HEK293 (cell line): ENCODE measurements around the gene COPS4.

Source experiments
- CTCF ChIP-seq: fragments of 450-650 bp; formaldehyde crosslinking; IDR thresholded peaks from 2 replicates; pipeline ENCODE4 v1.5.1; 2016; ENCODE audit warnings: missing biosample characterization, missing genetic modification characterization
- ZNF274 ChIP-seq, 2 experiments: fragments of 200-500 bp in 1 of 2; fragments of 450-650 bp in 1 of 2; sonication (Bioruptor generic) in 1 of 2; formaldehyde crosslinking in 1 of 2; IDR thresholded peaks; 2 replicates each; pipeline versions ENCODE4 v1.5.1 to v1.6.1; 2014 to 2016; ENCODE audit warnings: borderline replicate concordance in 1 of 2, inconsistent platforms in 1 of 2, low read length in 1 of 2, missing biosample characterization in 1 of 2, missing genetic modification characterization in 1 of 2
- TF ChIP-seq, protein P1 (sequence below): sonication (generic); formaldehyde crosslinking; IDR thresholded peaks from 2 replicates; pipeline ENCODE4 v1.8.1; 2022; ENCODE audit warnings: mild to moderate bottlenecking, moderate library complexity, missing genetic modification reagents

GRCh38 chr4:83124111-83124780, 89.3 kb downstream of the COPS4 start:
- TF ChIP-seq, protein P1, sequence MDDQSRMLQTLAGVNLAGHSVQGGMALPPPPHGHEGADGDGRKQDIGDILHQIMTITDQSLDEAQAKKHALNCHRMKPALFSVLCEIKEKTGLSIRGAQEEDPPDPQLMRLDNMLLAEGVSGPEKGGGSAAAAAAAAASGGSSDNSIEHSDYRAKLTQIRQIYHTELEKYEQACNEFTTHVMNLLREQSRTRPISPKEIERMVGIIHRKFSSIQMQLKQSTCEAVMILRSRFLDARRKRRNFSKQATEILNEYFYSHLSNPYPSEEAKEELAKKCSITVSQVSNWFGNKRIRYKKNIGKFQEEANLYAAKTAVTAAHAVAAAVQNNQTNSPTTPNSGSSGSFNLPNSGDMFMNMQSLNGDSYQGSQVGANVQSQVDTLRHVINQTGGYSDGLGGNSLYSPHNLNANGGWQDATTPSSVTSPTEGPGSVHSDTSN (CRISPR knock-in tag), result no peak
- TF ChIP-seq CTCF (tag by site-specific recombination) (no peak), ZNF274 (IDR thresholded peaks at IDR 0.05; ENCODE audit: low read length) (no peak), ZNF274 (tag by site-specific recombination; IDR thresholded peaks at IDR 0.05; ENCODE audit: borderline replicate concordance) (no peak)
